ENCODE measurements around the gene SPATA21. TPM values are rescaled to one million over a fixed set of nuclear protein-coding genes. Genes with fewer than 3 reads are reported as not detected.

SPATA21 gene
- polyA plus RNA-seq, 1 donor from 2014 or later: 0.15 TPM

DNA sequence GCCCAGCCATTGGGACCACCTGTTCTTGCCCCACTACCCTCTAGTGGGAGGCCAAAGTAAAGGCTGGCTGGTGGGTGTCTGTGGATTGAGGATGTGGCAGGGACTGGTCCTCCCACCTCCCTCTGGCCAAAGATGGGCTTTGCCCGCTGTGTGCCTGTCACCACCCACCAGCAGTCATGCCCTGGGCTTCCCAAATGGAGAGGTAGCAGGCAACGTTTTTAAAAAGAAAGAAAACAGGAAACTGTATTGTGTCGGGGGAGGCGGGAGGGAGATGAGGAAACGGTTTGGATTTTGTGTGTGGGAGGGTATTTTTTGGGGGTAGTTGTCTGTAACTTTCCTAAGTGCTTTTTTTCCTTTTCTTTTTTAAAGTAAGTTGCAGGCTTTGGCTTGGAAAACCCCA, 40.1 kb downstream of the SPATA21 start:
- Histone ChIP-seq H3K27ac (ENCODE audit: low read length) (no peak overlapping the region), H3K9me3 (ENCODE audit: low read length) (no peaks in the 10 kb centered on the region), H3K27me3 (ENCODE audit: insufficient read depth, low read depth, low read length) (no peaks in the 10 kb centered on the region), H2AFZ (ENCODE audit: low read depth, low read length) (no peak overlapping the region), H3K9me2 (ENCODE audit: insufficient read depth, low read length) (no peaks in the 10 kb centered on the region), H4K20me1 (ENCODE audit: insufficient read depth) (no peaks in the 10 kb centered on the region), H3K36me3 (ENCODE audit: insufficient read depth, low read length) (no peaks in the 10 kb centered on the region), H3K79me2 (replicated peaks; ENCODE audit: insufficient read depth, low read length) (peaks cover 4% of the 10 kb centered on the region), H3K4me2 (ENCODE audit: low read length) (no peak overlapping the region), H3K9ac (ENCODE audit: low read length) (no peak overlapping the region), H3K4me3 (ENCODE audit: low read length) (no peak overlapping the region), H3F3A (ENCODE audit: insufficient read depth, low read length, poor library complexity, severe bottlenecking) (no peaks in the 10 kb centered on the region)
- no peak for TF ChIP-seq EZH2 (IDR thresholded peaks at IDR 0.05; ENCODE audit: borderline replicate concordance, insufficient read depth, low read length, poor library complexity, severe bottlenecking)
- TF ChIP-seq MXI1 (conservative IDR thresholded peaks at IDR 0.05; ENCODE audit: poor library complexity, severe bottlenecking): no peak
- TF ChIP-seq REST (IDR thresholded peaks at IDR 0.05; ENCODE audit: borderline replicate concordance): no peak
- no peak for TF ChIP-seq CTCF (IDR thresholded peaks at IDR 0.05; ENCODE audit: poor library complexity, severe bottlenecking)
- no peak for TF ChIP-seq TAF1 (IDR thresholded peaks at IDR 0.05; ENCODE audit: low read depth)
- no peak for TF ChIP-seq RAD21 (conservative IDR thresholded peaks at IDR 0.05)
- no peak for TF ChIP-seq POLR2AphosphoS5 (IDR thresholded peaks at IDR 0.05)
- TF ChIP-seq EP300 (conservative IDR thresholded peaks at IDR 0.05; ENCODE audit: poor library complexity, severe bottlenecking): no peak
- no peak for TF ChIP-seq SMC3 (conservative IDR thresholded peaks at IDR 0.05; ENCODE audit: poor library complexity)

DNA sequence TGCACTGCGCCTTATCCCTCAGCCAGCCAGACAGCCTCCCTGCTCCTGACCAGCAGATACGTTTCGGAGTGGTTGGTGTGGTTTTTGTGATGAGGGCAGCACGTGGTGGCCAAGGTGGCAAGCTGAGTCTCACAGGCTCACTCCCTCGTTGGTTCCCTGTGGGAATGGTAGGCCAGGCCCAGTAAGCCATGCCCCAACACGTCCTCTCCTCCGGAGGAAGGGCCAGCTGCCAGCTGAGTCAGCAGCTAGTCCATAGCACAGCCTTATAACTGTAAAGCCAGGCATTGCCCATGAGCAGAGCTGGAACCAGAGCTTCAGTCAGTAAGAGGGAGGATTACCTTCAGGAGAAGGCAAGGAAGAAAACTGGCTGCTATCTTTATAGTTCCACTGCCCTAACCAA, 40.6 kb downstream of the SPATA21 start:
- Histone ChIP-seq H3K9ac (ENCODE audit: low read length) (no peak overlapping the region), H3K9me3 (ENCODE audit: low read length) (no peaks in the 10 kb centered on the region), H3K4me2 (ENCODE audit: low read length) (no peak overlapping the region), H3K36me3 (ENCODE audit: insufficient read depth, low read length) (no peaks in the 10 kb centered on the region), H3F3A (ENCODE audit: insufficient read depth, low read length, poor library complexity, severe bottlenecking) (no peaks in the 10 kb centered on the region), H3K27me3 (ENCODE audit: insufficient read depth, low read depth, low read length) (no peaks in the 10 kb centered on the region), H3K9me2 (ENCODE audit: insufficient read depth, low read length) (no peaks in the 10 kb centered on the region), H3K27ac (ENCODE audit: low read length) (no peak overlapping the region), H4K20me1 (ENCODE audit: insufficient read depth) (no peaks in the 10 kb centered on the region), H3K4me3 (ENCODE audit: low read length) (no peak overlapping the region), H2AFZ (ENCODE audit: low read depth, low read length) (no peak overlapping the region), H3K79me2 (replicated peaks; ENCODE audit: insufficient read depth, low read length) (peaks cover 5% of the 10 kb centered on the region)
- TF ChIP-seq TAF1 (IDR thresholded peaks at IDR 0.05; ENCODE audit: low read depth) (no peak), POLR2AphosphoS5 (IDR thresholded peaks at IDR 0.05) (no peak), SMC3 (conservative IDR thresholded peaks at IDR 0.05; ENCODE audit: poor library complexity) (no peak), EZH2 (IDR thresholded peaks at IDR 0.05; ENCODE audit: borderline replicate concordance, insufficient read depth, low read length, poor library complexity, severe bottlenecking) (no peak), EP300 (conservative IDR thresholded peaks at IDR 0.05; ENCODE audit: poor library complexity, severe bottlenecking) (no peak), REST (IDR thresholded peaks at IDR 0.05; ENCODE audit: borderline replicate concordance) (no peak), MXI1 (conservative IDR thresholded peaks at IDR 0.05; ENCODE audit: poor library complexity, severe bottlenecking) (no peak), CTCF (IDR thresholded peaks at IDR 0.05; ENCODE audit: poor library complexity, severe bottlenecking) (no peak), RAD21 (conservative IDR thresholded peaks at IDR 0.05) (no peak)

Measured in neural cell (in vitro differentiated cells).